AG04449 (cell line): ENCODE results near the gene NPHS1.

ENCODE experiments used
- CTCF ChIA-PET: fragments of 350-600 bp; formaldehyde crosslinking; extraction: SDS; loops from one replicate; lab custom pipeline; 2021; ENCODE audit warnings: antibody characterized with exemption; lab: Yijun Ruan, JAX
- POLR2A ChIA-PET: fragments of 400-600, 350-600 bp; formaldehyde crosslinking; extraction: SDS; loops from one replicate; lab custom pipeline; 2020; ENCODE audit warnings: antibody characterized with exemption, inconsistent platforms; lab: Yijun Ruan, JAX
- DNase-seq: peaks from one replicate; pipeline ENCODE4 v3.0.0-alpha.2; 2010; ENCODE audit warnings: low read depth, low spot score
- H3K4me3 ChIP-seq: 2 replicates; pipeline ENCODE4 v1.5.1; 2011; ENCODE audit warnings: low read depth, mild to moderate bottlenecking, control low read depth, low read length
- TF ChIP-seq, protein P1 (sequence below): IDR thresholded peaks from one replicate; pipeline ENCODE4 v1.5.1; 2011; ENCODE audit warnings: mild to moderate bottlenecking, moderate library complexity, low read length, control low read depth, inconsistent platforms; ENCODE audit not compliant: insufficient read depth; ENCODE audit errors: missing control alignments

Gene NPHS1

DNA sequence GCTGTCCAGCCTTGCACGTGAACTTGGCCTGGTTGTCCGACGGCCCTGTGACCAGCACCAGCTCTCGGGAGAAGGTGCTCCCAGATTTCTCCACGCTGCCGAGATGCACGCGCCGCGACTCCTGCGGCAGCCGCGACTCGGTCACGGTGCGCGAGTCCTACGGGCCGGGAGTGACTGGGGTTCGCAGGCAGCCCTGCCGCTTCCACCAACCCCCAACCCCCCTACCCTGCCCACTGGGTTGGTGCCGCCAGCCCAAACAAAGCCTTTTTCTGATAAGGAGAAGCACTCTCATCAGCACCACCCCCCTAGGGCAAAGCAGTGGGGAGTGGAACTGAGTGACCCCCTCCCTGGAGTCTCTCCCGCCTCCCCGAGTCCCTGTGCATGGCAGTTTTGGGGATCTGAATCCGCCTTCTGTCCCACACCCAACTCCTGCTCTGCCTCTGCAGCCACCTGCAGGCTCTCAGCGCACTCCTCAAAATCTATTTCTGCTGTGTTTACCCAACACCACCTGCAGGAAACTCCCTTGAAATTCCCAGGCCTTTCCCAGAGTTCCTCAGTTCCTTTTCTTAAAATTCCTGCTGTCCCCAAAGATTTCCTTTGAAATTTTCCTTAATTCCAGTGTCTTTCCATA lies 6.2 kb downstream of the NPHS1 start:
- ChIA-PET CTCF (no interaction called here), POLR2A (no interaction called here)
- TF ChIP-seq, protein P1, sequence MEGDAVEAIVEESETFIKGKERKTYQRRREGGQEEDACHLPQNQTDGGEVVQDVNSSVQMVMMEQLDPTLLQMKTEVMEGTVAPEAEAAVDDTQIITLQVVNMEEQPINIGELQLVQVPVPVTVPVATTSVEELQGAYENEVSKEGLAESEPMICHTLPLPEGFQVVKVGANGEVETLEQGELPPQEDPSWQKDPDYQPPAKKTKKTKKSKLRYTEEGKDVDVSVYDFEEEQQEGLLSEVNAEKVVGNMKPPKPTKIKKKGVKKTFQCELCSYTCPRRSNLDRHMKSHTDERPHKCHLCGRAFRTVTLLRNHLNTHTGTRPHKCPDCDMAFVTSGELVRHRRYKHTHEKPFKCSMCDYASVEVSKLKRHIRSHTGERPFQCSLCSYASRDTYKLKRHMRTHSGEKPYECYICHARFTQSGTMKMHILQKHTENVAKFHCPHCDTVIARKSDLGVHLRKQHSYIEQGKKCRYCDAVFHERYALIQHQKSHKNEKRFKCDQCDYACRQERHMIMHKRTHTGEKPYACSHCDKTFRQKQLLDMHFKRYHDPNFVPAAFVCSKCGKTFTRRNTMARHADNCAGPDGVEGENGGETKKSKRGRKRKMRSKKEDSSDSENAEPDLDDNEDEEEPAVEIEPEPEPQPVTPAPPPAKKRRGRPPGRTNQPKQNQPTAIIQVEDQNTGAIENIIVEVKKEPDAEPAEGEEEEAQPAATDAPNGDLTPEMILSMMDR = no peak
- H3K4me3 ChIP-seq = no peak overlapping the region
- no peak for DNase-seq

DNA sequence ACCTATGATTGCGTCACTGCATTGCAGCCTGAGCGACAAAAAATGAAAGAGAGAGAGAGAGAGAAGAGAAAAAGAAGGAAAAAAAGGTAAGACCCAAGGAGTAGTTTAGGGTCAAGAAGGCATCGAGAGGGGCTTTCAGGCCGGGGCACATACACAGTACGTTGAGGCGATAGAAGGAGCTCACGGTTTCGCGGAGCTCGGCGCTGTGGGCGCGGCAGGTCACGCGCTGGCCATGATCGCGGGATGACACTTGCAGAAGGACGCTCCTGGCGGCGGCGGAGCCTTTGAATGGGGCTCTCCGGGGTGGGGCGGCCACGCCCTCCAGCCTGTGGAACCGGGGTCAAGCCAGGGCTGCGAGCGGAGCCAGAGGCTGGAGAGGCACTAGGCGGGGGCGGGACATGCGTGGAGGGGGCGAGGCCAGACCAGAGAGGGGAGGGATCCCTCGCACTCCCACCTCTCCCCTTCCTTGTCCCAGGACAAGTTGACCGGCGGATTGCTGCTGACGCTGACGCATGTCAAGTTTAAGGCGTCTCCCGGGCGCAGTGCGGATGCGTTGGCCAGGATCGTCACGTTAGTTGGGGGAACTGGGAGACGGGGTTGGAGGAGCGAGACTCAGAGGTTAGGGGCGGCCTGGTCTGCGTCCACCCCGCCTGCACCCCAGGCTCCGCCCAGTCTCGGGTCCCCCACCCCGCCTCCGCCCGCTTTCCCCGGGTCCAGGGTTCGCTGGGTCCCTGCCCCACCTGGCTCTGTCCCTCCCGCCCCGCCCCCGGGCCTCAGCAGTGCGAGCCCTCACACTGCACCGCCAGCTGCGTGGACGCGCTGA lies 6.9 kb downstream of the NPHS1 start:
- TF ChIP-seq, protein P1 = no peak
- H3K4me3 ChIP-seq = no peak overlapping the region
- DNase-seq = no peak
- CTCF ChIA-PET = no interaction called here
- POLR2A ChIA-PET = no interaction called here

DNA sequence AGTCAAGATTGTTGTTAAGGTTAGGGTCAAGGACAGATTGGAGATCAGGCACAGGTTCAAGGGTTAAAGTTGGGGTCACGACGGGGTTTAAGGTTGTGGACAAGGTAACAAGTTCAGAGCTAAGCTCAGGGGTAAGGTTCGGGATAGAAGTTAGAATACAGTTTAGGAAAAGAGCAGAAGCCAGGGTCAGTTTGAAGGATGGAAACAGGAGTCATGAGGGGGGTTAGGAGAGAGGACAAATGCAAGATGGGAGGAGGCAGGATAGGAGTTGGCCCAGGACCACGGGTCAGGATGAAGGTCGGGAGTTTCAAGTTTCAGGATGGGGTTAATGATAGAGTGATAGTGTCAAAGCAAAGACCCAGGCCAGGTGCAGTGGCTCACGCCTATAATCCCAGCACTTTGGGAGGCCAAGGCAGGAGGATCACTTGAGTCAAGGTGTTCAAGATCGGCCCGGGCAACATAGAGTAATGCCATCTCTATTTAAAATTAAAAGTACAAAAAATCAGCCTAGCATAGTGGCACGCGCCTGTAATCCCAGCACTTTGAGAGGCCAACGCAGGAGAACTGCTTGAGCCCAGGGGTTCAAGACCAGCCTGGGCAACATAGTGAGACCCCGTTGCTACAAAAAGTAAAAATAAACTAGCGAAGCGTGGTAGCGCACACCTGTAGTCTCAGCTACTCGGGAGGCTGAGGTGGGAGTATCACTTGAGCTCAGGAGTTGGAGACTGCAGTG lies 7.7 kb downstream of the NPHS1 start:
- no peak overlapping the region for H3K4me3 ChIP-seq
- ChIA-PET POLR2A (no interaction called here), CTCF (no interaction called here)
- DNase-seq = no peak
- TF ChIP-seq, protein P1 = no peak

DNA sequence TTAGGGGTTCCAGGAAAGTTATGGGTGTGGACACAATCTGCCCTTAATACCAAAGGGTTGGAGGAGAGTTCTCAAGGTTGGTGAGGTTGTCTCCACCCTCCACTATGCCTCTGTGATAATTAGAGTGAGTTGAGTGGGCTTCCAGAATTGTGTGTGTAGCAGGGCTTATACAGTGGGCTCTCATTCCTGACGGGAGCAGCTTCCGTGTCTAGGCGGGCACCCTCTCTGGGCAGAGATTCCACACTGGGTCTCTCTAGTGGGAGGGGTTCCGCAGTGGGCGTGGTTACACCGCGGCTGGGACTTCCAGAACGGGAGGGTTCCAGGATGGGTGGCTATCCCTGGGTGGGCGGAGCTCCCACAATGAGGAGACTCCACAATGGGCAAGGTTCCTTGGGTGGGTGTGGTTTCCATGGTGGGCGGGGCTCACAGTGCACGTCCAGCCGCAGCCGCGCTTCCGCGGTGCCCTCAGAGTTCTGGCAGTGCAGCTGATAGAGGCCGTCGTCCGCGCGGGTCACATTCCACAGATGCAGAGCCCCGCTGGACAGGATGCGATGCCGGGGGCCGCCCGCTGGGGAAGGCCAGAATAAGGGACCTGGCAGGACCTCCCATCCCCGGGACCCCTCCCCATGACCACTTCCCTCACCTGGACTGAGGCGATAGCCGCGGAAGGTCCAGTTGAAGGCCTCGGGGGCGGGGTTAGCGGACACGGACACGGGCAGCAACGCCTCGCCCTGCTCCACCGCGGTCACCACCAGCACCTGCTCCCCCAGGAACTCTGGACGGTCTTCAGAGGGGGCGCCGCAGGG lies 8.4 kb downstream of the NPHS1 start:
- no peak for DNase-seq
- no peak overlapping the region for H3K4me3 ChIP-seq
- POLR2A ChIA-PET = no interaction called here
- TF ChIP-seq, protein P1 = no peak
- CTCF ChIA-PET = no interaction called here

DNA sequence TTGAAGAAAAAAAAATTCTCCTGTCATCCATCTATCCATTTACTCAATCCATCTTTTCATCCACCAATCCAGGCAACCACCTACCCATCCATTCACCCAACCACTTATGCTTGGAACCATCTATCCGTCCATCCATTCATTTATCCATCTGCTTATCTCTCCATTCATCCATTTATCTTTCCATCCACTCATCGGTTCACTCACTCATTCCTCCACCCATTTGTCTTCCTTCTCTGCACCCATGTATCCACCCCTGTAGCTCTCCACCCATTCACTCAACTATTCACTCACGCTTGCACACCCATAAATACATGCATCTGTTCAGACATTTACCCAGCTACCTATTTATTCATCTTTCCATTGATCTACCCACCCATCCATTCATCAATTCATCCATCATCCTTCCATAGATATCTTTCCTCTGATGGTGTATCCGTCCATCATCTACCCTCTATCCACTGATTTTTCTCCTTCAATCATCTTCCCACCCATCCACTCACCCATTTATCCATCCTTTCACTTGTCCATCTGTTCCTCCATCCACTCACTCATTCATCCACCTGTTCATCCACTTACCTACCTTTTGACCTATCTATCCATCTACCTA lies 9.5 kb downstream of the NPHS1 start:
- ChIA-PET CTCF (no interaction called here), POLR2A (no interaction called here)
- DNase-seq = no peak
- TF ChIP-seq, protein P1 = no peak
- no peak overlapping the region for H3K4me3 ChIP-seq
